ENCODE measurements around the gene C6orf136. TPM values are rescaled to one million over a fixed set of nuclear protein-coding genes. Genes with fewer than 3 reads are reported as not detected.

C6orf136 gene
- total and polyA plus RNA-seq, 4 donors: 5.1 to 26.0 (median 13.3) TPM

DNA sequence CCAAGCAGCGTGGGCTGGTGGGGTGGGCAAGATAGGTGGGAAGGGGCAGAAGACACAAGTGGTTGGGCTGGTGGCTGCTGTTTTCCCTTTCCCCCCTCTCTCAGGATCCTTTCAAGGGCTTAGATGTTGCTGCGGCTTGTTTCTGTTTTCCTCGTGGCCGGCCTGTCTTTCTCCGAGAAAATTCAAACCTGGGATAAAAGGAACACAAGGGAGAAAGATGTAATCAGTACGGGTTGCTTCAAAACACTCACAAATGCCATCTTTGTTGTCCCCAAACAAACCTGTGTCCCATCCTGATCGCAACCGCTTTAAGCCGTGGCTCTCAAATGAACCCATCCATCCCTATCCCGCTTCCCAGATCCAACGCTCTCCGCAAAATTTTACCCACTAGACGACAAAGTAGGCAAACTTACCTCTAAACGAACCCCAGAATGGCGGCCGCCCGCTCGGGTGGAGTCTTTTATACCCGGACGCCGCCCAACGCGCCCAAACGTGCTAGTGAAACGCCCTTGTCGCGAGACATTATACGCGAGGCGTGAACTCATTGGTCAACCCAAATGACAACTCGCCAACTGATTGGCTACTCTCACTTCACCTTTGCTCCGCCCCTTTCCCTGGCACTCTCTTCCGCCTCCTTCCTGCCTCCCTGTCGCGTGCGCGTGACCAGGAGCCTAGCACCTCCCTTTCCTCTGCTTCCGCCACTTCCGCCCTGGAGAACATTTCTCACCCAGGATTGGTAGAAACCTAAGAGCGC, 29.9 kb upstream of the C6orf136 start, which contains the start of gene PPP1R10:
TSS of gene PPP1R10 (minus strand) at position 433 of the 754 bp plus-strand sequence. CDS start 7,299 bp downstream, outside the sequence.
- Histone ChIP-seq H3K27ac (ENCODE audit: low read depth in 1 of 2, low read length in 1 of 2) (peak within 1 kb of the TSS; percentile 98 to 100), H3K9me3 (ENCODE audit: control insufficient read depth in 4 of 4, insufficient read depth in 3 of 4, low read length in 3 of 4) (no peaks in the 10 kb centered on the region), H3K4me1 (ENCODE audit: control insufficient read depth in 5 of 5, insufficient read depth in 5 of 5, low read length in 5 of 5) (peaks cover 0 to 34% (median 16%) of the 10 kb centered on the region in 5 donors), H3K27me3 (ENCODE audit: control insufficient read depth in 3 of 3, insufficient read depth in 3 of 3, low read length in 2 of 3) (no peaks in the 10 kb centered on the region), H3K36me3 (ENCODE audit: control insufficient read depth in 4 of 4, insufficient read depth in 4 of 4, low read length in 4 of 4) (peaks cover 3 to 32% (median 13%) of the 10 kb centered on the region in 4 donors), H3K9ac (ENCODE audit: insufficient read depth in 1 of 2, low read length in 2 of 2) (peak within 1 kb of the TSS; percentile 100), H3K4me3 (peak within 1 kb of the TSS; percentile 79)
- no peak for TF ChIP-seq CTCF (IDR thresholded peaks at IDR 0.05; ENCODE audit: control extremely low read depth, extremely low read depth)
- WGBS, 2 donors: 0% methylated on average over 40 of the region's 40 CpGs
- ATAC-seq (ENCODE audit: insufficient read depth, low FRiP score) (peak; percentile 84), DNase-seq (peak; percentile 100)

- TF ChIP-seq CTCF (IDR thresholded peaks at IDR 0.05; ENCODE audit: control extremely low read depth, extremely low read depth): no peak
- ATAC-seq (ENCODE audit: insufficient read depth, low FRiP score): peak; percentile 86
- DNase-seq: peak; percentile 98 to 100 (median 99)
- WGBS, 2 donors: 0% methylated on average over 34 of the region's 34 CpGs
- H3K36me3 ChIP-seq (ENCODE audit: control insufficient read depth in 4 of 4, insufficient read depth in 4 of 4, low read length in 4 of 4): peaks cover 6 to 35% (median 14%) of the 10 kb centered on the region in 4 donors
- peak within 1 kb of the TSS; percentile 79 for H3K4me3 ChIP-seq
- peak within 1 kb of the TSS; percentile 98 to 100 for H3K27ac ChIP-seq (ENCODE audit: low read depth in 1 of 2, low read length in 1 of 2)
- H3K9me3 ChIP-seq (ENCODE audit: control insufficient read depth in 4 of 4, insufficient read depth in 3 of 4, low read length in 3 of 4): no peaks in the 10 kb centered on the region
- peak within 1 kb of the TSS; percentile 100 for H3K9ac ChIP-seq (ENCODE audit: insufficient read depth in 1 of 2, low read length in 2 of 2)
- H3K4me1 ChIP-seq (ENCODE audit: control insufficient read depth in 5 of 5, insufficient read depth in 5 of 5, low read length in 5 of 5): peaks cover 0 to 28% (median 14%) of the 10 kb centered on the region in 5 donors
- H3K27me3 ChIP-seq (ENCODE audit: control insufficient read depth in 3 of 3, insufficient read depth in 3 of 3, low read length in 2 of 3): no peaks in the 10 kb centered on the region
Observed at GRCh38 chr6:30617565-30618269, 29.2 kb upstream of the C6orf136 start, which contains the start of gene MRPS18B. Gene MRPS18B, plus strand, starts transcription at chr6:30617840. Its CDS starts 26 bp downstream, at chr6:30617866.

- Histone ChIP-seq H3K36me3 (ENCODE audit: control insufficient read depth in 4 of 4, insufficient read depth in 4 of 4, low read length in 4 of 4) (peaks cover 8 to 36% (median 16%) of the 10 kb centered on the region in 4 donors), H3K4me3 (peak overlapping the region; percentile 45), H3K27ac (ENCODE audit: low read depth in 1 of 2, low read length in 1 of 2) (peak overlapping the region; percentile 66 to 85), H3K27me3 (ENCODE audit: control insufficient read depth in 3 of 3, insufficient read depth in 3 of 3, low read length in 2 of 3) (no peaks in the 10 kb centered on the region), H3K9me3 (ENCODE audit: control insufficient read depth in 4 of 4, insufficient read depth in 3 of 4, low read length in 3 of 4) (no peaks in the 10 kb centered on the region), H3K4me1 (ENCODE audit: control insufficient read depth in 5 of 5, insufficient read depth in 5 of 5, low read length in 5 of 5) (peaks cover 0 to 22% (median 10%) of the 10 kb centered on the region in 5 donors), H3K9ac (ENCODE audit: insufficient read depth in 1 of 2, low read length in 2 of 2) (peak overlapping the region; percentile 96 to 100)
- 7 to 14% methylated on average over 8 of the region's 8 CpGs for WGBS, 2 donors
- ATAC-seq (ENCODE audit: insufficient read depth, low FRiP score): no peak
- DNase-seq: no peak
- no peak for TF ChIP-seq CTCF (IDR thresholded peaks at IDR 0.05; ENCODE audit: control extremely low read depth, extremely low read depth)
Observed at GRCh38 chr6:30618270-30618797, 28.6 kb upstream of the C6orf136 start.

Data from lung (tissue), 12 donors.